Fibroblast of mammary gland (primary cell): ENCODE results near the gene G6PC3.
"Not testable (repeated sequence)": the region's sequence is repeated elsewhere in the genome, so short reads cannot be mapped to it uniquely, and the experiment has no call there.

Experiments used
- DNase-seq: peaks from one replicate; pipeline ENCODE4 v3.0.0-alpha.2; 2010; ENCODE audit warnings: low read depth
- H3K4me3 ChIP-seq: 2 replicates; pipeline ENCODE4 v1.5.1; 2011; ENCODE audit warnings: low read depth, mild to moderate bottlenecking, low read length, moderate library complexity; ENCODE audit not compliant: control insufficient read depth
- CTCF ChIP-seq: conservative IDR thresholded peaks from 2 replicates; pipeline ENCODE4 v1.5.1; 2011; ENCODE audit warnings: low read depth, low read length, inconsistent platforms; ENCODE audit not compliant: control insufficient read depth, insufficient read depth

G6PC3 gene

GRCh38 chr17:44097110-44097958, 26.8 kb downstream of the G6PC3 start:
- peak; percentile 85 for DNase-seq
- no peak overlapping the region for H3K4me3 ChIP-seq
- TF ChIP-seq CTCF: no peak

- DNase-seq, H3K4me3 ChIP-seq: not testable (repeated sequence)
Observed at GRCh38 chr17:44101858-44102257, 31.3 kb downstream of the G6PC3 start.

GRCh38 chr17:44102849-44103622, 32.5 kb downstream of the G6PC3 start:
- TF ChIP-seq CTCF: no peak
- DNase-seq: no peak
- no peak overlapping the region for H3K4me3 ChIP-seq

GRCh38 chr17:44105483-44105882, 34.9 kb downstream of the G6PC3 start:
- DNase-seq: no peak
- TF ChIP-seq CTCF: no peak
- H3K4me3 ChIP-seq: no peak overlapping the region

- DNase-seq: no peak
- H3K4me3 ChIP-seq: no peak overlapping the region
- no peak for TF ChIP-seq CTCF
Observed at GRCh38 chr17:44105941-44106340, 35.4 kb downstream of the G6PC3 start.

GRCh38 chr17:44106801-44107200, 36.3 kb downstream of the G6PC3 start:
- no peak overlapping the region for H3K4me3 ChIP-seq
- no peak for TF ChIP-seq CTCF
- no peak for DNase-seq
